CD4-positive, alpha-beta T cell treated with Interleukin-4 for 4 hours (primary cell): ENCODE measurements around the gene GRXCR2.
"Not testable (repeated sequence)": the region's sequence is repeated elsewhere in the genome, so short reads cannot be mapped to it uniquely, and the experiment has no call there.

Source experiments
- DNase-seq: peaks from one replicate; pipeline ENCODE4 v3.0.0-alpha.2; 2020

Gene GRXCR2

GRCh38 chr5:145872914-145873313 is at the start of gene GRXCR2:
TSS of gene GRXCR2 (minus strand) at chr5:145873014. CDS start at chr5:145872968, 46 bp downstream.
- DNase-seq: no peak

GRCh38 chr5:145922059-145922458 is 49.2 kb upstream of the GRXCR2 start:
- DNase-seq: no peak

- DNase-seq: no peak
These were observed 48.4 kb upstream of the GRXCR2 start for GRCh38 chr5:145921211-145921610.

- no peak for DNase-seq
These were observed 47.9 kb upstream of the GRXCR2 start for GRCh38 chr5:145920542-145921210.

GRCh38 chr5:145919413-145919812 is 46.6 kb upstream of the GRXCR2 start:
- DNase-seq: no peak

- no peak for DNase-seq
These were observed 45.6 kb upstream of the GRXCR2 start for GRCh38 chr5:145918397-145918796.

- DNase-seq: no peak
These were observed 44.5 kb upstream of the GRXCR2 start for GRCh38 chr5:145917288-145917687.

GRCh38 chr5:145915970-145916638 is 43.3 kb upstream of the GRXCR2 start:
- DNase-seq: no peak

- DNase-seq: no peak
These were observed 40.9 kb upstream of the GRXCR2 start for GRCh38 chr5:145913701-145914100.

GRCh38 chr5:145912594-145912993 is 39.8 kb upstream of the GRXCR2 start:
- DNase-seq: no peak

GRCh38 chr5:145912019-145912418 is 39.2 kb upstream of the GRXCR2 start:
- DNase-seq: no peak

GRCh38 chr5:145911164-145911563 is 38.4 kb upstream of the GRXCR2 start:
- no peak for DNase-seq

GRCh38 chr5:145908206-145908960 is 35.6 kb upstream of the GRXCR2 start:
- no peak for DNase-seq

GRCh38 chr5:145906401-145906800 is 33.6 kb upstream of the GRXCR2 start:
- DNase-seq: no peak

GRCh38 chr5:145904743-145905142 is 31.9 kb upstream of the GRXCR2 start:
- no peak for DNase-seq

- DNase-seq: no peak
These were observed 31.1 kb upstream of the GRXCR2 start for GRCh38 chr5:145903867-145904266.

GRCh38 chr5:145903113-145903512 is 30.3 kb upstream of the GRXCR2 start:
- DNase-seq: no peak

GRCh38 chr5:145902421-145902820 is 29.6 kb upstream of the GRXCR2 start:
- no peak for DNase-seq

- no peak for DNase-seq
These were observed 25.4 kb upstream of the GRXCR2 start for GRCh38 chr5:145898171-145898570.

- not testable (repeated sequence) for DNase-seq
These were observed 18.6 kb upstream of the GRXCR2 start for GRCh38 chr5:145891378-145891777.

GRCh38 chr5:145889611-145890010 is 16.8 kb upstream of the GRXCR2 start:
- DNase-seq: no peak

- no peak for DNase-seq
These were observed 15.3 kb upstream of the GRXCR2 start for GRCh38 chr5:145887976-145888574.

- DNase-seq: no peak
These were observed 14.4 kb upstream of the GRXCR2 start for GRCh38 chr5:145887217-145887616.

GRCh38 chr5:145874765-145875164 is 2.0 kb upstream of the GRXCR2 start:
- no peak for DNase-seq
